ENCODE results near the gene LRRC8D.

The LRRC8D gene

DNA sequence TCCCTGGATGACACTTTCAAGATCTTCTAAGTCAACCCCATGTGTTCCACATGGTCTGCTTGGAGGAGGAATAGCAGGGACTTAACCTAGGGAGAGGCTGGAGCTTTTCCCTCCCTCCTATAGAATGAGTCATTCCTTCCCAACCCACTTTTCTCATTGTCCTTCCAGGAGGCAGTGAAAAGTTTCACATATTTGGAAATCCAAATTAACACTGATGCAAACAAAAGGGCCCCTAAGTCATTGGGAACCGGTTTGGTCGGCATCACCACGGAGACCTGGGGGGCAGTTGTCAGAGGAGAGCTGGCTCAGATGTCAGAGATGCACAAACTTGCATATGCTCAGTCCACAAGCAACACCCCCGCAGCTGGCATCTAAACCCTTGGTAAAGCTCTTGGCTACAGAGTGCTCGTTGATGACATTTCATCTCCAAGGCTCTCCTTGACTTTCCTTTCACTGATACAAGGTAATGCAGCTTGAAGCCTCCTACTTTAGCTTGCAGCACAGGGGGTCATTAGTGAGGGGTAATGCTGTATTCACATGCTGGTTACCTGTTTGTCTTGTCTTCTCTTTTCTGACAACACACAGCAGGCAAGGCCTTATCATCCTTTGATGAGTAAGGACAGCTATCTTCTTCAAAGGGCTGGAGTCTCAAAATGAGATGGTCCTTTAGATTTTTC is 12.3 kb upstream of the LRRC8D start:
- peak; percentile 65 for DNase-seq (ENCODE audit: low read depth)
- H3K4me3 ChIP-seq (replicated peaks; ENCODE audit: low read depth, low read length), result no peak overlapping the region
- TF ChIP-seq, protein P1, sequence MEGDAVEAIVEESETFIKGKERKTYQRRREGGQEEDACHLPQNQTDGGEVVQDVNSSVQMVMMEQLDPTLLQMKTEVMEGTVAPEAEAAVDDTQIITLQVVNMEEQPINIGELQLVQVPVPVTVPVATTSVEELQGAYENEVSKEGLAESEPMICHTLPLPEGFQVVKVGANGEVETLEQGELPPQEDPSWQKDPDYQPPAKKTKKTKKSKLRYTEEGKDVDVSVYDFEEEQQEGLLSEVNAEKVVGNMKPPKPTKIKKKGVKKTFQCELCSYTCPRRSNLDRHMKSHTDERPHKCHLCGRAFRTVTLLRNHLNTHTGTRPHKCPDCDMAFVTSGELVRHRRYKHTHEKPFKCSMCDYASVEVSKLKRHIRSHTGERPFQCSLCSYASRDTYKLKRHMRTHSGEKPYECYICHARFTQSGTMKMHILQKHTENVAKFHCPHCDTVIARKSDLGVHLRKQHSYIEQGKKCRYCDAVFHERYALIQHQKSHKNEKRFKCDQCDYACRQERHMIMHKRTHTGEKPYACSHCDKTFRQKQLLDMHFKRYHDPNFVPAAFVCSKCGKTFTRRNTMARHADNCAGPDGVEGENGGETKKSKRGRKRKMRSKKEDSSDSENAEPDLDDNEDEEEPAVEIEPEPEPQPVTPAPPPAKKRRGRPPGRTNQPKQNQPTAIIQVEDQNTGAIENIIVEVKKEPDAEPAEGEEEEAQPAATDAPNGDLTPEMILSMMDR (IDR thresholded peaks at IDR 0.05; ENCODE audit: low read length, missing control alignments), result no peak

DNA sequence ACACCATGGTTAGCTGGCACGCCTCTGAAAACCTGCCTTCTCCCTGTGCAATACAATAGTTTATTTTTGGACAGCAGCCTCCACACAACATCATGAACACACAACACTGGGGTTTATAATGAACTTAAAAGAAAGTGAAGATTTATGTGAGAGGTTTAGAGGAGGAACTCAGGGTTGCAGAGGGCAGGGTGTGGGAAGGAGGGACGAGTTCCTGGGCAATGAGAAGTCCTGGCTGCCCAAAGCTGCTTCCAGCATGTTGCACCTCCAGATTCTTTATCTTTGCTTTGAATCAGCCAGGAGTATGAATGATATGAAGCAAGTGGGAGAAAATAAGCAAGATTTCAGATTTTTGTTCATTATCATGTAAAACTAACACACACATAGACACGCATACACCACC is 11.3 kb upstream of the LRRC8D start:
- TF ChIP-seq, protein P1 (IDR thresholded peaks at IDR 0.05; ENCODE audit: low read length, missing control alignments), result no peak
- DNase-seq (ENCODE audit: low read depth), result no peak
- no peak overlapping the region for H3K4me3 ChIP-seq (replicated peaks; ENCODE audit: low read depth, low read length)

- DNase-seq (ENCODE audit: low read depth), result no peak
- TF ChIP-seq, protein P1 (IDR thresholded peaks at IDR 0.05; ENCODE audit: low read length, missing control alignments), result no peak
- H3K4me3 ChIP-seq (replicated peaks; ENCODE audit: low read depth, low read length), result no peak overlapping the region
Observed at GRCh38 chr1:89810302-89810701, 10.5 kb upstream of the LRRC8D start.

DNA sequence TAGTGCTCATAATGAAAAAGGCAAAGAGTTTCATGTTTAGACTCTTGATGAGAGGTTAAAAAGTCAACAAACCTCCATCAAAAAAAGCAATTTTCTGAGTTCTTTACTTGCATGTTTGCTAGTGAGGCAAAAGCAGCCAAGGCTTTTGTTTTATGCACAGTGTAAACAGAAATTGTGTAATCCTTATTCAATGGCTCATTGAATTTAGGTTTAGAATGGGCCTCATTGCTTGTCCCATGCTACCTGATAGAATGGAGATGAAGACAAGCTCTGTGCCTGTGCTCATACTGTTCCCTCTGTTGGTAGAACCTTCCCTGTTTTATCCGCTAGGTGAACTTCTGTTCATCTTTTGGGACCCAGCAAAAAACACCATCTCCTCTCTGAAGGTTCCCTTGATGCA is 10.0 kb upstream of the LRRC8D start:
- DNase-seq (ENCODE audit: low read depth), result no peak
- TF ChIP-seq, protein P1 (IDR thresholded peaks at IDR 0.05; ENCODE audit: low read length, missing control alignments), result no peak
- H3K4me3 ChIP-seq (replicated peaks; ENCODE audit: low read depth, low read length), result no peak overlapping the region

DNA sequence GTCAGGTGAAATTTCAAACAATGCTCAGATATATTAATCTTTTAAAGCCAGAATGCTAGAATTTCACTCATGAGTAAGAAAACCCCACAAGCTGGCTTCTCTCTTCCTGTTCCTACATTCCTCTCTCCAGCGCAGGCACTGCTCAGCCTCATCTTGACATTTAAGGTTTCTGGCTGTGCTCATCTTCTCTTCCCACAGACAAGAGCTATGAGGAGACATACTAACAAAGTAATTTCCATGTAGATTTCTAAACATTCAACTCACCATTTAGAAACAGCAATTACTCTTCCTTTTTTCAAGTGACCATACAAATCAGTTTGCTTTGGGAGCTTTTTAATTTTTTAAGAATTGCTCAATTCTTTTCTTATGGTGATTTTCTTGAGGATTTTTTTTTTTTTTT is 7.8 kb upstream of the LRRC8D start:
- peak; percentile 30 for DNase-seq (ENCODE audit: low read depth)
- H3K4me3 ChIP-seq (replicated peaks; ENCODE audit: low read depth, low read length), result no peak overlapping the region
- TF ChIP-seq, protein P1 (IDR thresholded peaks at IDR 0.05; ENCODE audit: low read length, missing control alignments), result no peak

- H3K4me3 ChIP-seq (replicated peaks; ENCODE audit: low read depth, low read length), result no peak overlapping the region
- TF ChIP-seq, protein P1 (IDR thresholded peaks at IDR 0.05; ENCODE audit: low read length, missing control alignments), result no peak
- no peak for DNase-seq (ENCODE audit: low read depth)
Observed at GRCh38 chr1:89815040-89815439, 5.8 kb upstream of the LRRC8D start.

DNA sequence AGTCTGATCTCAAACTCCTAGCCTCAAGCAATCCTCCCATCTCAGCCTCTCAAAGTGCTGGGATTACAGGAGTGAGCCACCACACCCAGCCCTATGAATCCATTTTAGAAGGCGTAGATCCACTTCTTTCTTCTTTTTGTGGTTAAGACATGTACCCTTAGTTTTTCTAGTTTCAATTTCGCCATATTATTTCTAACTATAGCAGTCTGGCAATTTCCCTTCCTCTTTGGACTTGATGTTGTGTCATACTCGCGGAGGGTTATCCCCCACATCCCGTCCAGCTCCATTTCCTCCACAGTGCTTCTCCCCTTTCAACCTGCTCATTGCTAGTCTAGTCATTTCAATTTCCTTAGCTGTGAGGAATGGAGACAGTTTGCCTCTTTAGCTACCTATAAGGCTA is 5.2 kb upstream of the LRRC8D start:
- TF ChIP-seq, protein P1 (IDR thresholded peaks at IDR 0.05; ENCODE audit: low read length, missing control alignments), result no peak
- DNase-seq (ENCODE audit: low read depth), result no peak
- no peak overlapping the region for H3K4me3 ChIP-seq (replicated peaks; ENCODE audit: low read depth, low read length)

Measured in fibroblast of pulmonary artery (primary cell).